ENCODE data around the gene KCNB1.

KCNB1 gene

GRCh38 chr20:49477200-49477599 lies 5.3 kb downstream of the KCNB1 start:
- H3K27ac Mint-ChIP-seq (ENCODE audit: low read depth): no peak overlapping the region
- ATAC-seq (replicated peaks; ENCODE audit: extremely low read depth, poor library complexity, severe bottlenecking) (no peak), DNase-seq (ENCODE audit: low spot score in 2 of 2) (no peak)
- H3K27me3 Mint-ChIP-seq: peaks cover 65% of the 10 kb centered on the region
- no peaks in the 10 kb centered on the region for H3K4me1 Mint-ChIP-seq
- H3K4me3 Mint-ChIP-seq: no peak overlapping the region
- no peaks in the 10 kb centered on the region for H3K36me3 Mint-ChIP-seq (ENCODE audit: insufficient read depth)
- H3K9me3 Mint-ChIP-seq: no peaks in the 10 kb centered on the region

DNA sequence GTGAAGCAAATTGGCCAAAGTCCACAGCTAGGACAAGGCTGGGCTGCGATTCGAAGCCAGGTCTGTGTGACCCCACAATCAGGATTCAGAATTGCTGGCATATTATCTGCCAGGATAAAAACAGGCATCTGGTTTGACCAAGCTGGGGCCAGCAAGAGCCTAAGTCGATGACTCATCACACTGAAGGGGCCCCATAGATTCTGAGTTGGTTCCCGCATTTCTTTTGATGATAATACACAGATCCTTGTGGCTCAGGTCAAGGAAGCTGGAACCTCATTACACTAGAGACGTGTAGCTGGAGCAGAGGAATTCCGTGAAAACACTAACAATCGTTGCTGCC lies 6.5 kb downstream of the KCNB1 start:
- no peaks in the 10 kb centered on the region for H3K4me1 Mint-ChIP-seq
- H3K27ac Mint-ChIP-seq (ENCODE audit: low read depth): no peak overlapping the region
- peaks cover 62% of the 10 kb centered on the region for H3K27me3 Mint-ChIP-seq
- ATAC-seq (replicated peaks; ENCODE audit: extremely low read depth, poor library complexity, severe bottlenecking) (no peak), DNase-seq (ENCODE audit: low spot score in 2 of 2) (no peak)
- H3K36me3 Mint-ChIP-seq (ENCODE audit: insufficient read depth): no peaks in the 10 kb centered on the region
- no peaks in the 10 kb centered on the region for H3K9me3 Mint-ChIP-seq
- no peak overlapping the region for H3K4me3 Mint-ChIP-seq

DNA sequence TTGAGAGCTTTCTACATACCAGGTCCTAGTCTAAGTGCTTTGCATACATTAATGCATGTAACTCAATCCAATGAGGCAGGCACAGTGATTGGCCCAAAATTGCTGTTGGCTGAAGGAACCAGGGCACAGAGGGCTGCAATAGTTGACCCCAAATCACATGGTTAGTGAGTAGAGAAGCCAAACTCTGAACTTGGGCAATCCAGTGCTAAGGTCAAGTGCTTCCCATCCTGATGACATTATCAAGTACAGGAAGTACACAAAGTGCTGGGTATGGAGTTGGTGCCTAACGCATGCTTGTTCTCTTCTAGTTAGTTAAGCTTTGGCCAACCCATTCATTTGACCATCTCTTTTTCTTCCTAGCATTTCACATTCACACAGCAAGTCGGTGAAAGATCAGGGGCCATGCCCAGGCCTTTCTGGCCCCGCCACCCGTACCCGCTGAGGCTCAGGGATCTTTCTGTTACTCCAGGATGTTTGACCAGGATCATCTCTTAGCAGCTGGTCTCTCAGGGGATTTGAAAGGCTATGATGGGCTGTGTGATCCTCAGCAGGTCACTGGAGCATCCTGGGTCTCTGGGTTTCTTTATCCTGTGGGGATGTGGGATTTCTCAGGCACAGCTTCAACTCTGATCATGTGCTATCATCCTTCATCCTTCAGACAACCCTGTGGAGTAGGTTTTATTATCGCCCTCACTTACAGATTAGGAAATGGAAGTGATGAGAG lies 7.0 kb downstream of the KCNB1 start:
- Mint-ChIP-seq H3K27me3 (peaks cover 62% of the 10 kb centered on the region), H3K9me3 (no peaks in the 10 kb centered on the region), H3K27ac (ENCODE audit: low read depth) (no peak overlapping the region), H3K4me3 (no peak overlapping the region), H3K36me3 (ENCODE audit: insufficient read depth) (no peaks in the 10 kb centered on the region), H3K4me1 (no peaks in the 10 kb centered on the region)
- DNase-seq (ENCODE audit: low spot score in 2 of 2) (no peak), ATAC-seq (replicated peaks; ENCODE audit: extremely low read depth, poor library complexity, severe bottlenecking) (no peak)

- DNase-seq (ENCODE audit: low spot score in 2 of 2) (no peak), ATAC-seq (replicated peaks; ENCODE audit: extremely low read depth, poor library complexity, severe bottlenecking) (no peak)
- Mint-ChIP-seq H3K9me3 (no peaks in the 10 kb centered on the region), H3K4me1 (peaks cover 7% of the 10 kb centered on the region), H3K27me3 (peaks cover 77% of the 10 kb centered on the region), H3K27ac (ENCODE audit: low read depth) (no peak overlapping the region), H3K36me3 (ENCODE audit: insufficient read depth) (no peaks in the 10 kb centered on the region), H3K4me3 (no peak overlapping the region)
Observed at GRCh38 chr20:49471397-49471796, 11.1 kb downstream of the KCNB1 start.

- ATAC-seq (replicated peaks; ENCODE audit: extremely low read depth, poor library complexity, severe bottlenecking): no peak
- H3K9me3 Mint-ChIP-seq: no peaks in the 10 kb centered on the region
- DNase-seq (ENCODE audit: low spot score in 2 of 2): no peak
- no peak overlapping the region for H3K27ac Mint-ChIP-seq (ENCODE audit: low read depth)
- H3K4me1 Mint-ChIP-seq: peaks cover 7% of the 10 kb centered on the region
- no peaks in the 10 kb centered on the region for H3K36me3 Mint-ChIP-seq (ENCODE audit: insufficient read depth)
- H3K27me3 Mint-ChIP-seq: peaks cover 75% of the 10 kb centered on the region
- no peak overlapping the region for H3K4me3 Mint-ChIP-seq
Observed at GRCh38 chr20:49470922-49471321, 11.5 kb downstream of the KCNB1 start.

DNA sequence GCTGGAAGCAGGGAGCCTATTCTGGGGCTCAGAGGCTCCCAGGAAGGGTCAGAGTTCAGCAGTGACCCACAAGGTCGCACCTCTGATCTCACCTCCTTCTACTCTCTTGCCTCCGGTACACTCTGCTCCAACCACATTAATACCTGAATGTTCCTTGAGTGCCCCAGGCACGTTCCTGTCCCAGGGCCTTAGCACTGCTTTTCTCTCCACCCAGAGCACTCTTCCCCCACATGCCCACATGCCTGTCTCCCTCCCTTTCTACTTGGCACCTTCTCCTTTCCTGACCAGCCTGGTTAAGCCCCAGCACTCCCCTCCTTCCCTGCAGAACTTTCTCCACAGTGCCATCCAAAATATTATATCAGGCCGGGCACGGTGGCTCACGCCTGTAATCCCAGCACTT lies 13.4 kb downstream of the KCNB1 start:
- no peak overlapping the region for H3K4me3 Mint-ChIP-seq
- no peaks in the 10 kb centered on the region for H3K9me3 Mint-ChIP-seq
- no peak for DNase-seq (ENCODE audit: low spot score in 2 of 2)
- H3K4me1 Mint-ChIP-seq: peaks cover 7% of the 10 kb centered on the region
- no peaks in the 10 kb centered on the region for H3K36me3 Mint-ChIP-seq (ENCODE audit: insufficient read depth)
- no peak overlapping the region for H3K27ac Mint-ChIP-seq (ENCODE audit: low read depth)
- no peak for ATAC-seq (replicated peaks; ENCODE audit: extremely low read depth, poor library complexity, severe bottlenecking)
- H3K27me3 Mint-ChIP-seq: peaks cover 57% of the 10 kb centered on the region

DNA sequence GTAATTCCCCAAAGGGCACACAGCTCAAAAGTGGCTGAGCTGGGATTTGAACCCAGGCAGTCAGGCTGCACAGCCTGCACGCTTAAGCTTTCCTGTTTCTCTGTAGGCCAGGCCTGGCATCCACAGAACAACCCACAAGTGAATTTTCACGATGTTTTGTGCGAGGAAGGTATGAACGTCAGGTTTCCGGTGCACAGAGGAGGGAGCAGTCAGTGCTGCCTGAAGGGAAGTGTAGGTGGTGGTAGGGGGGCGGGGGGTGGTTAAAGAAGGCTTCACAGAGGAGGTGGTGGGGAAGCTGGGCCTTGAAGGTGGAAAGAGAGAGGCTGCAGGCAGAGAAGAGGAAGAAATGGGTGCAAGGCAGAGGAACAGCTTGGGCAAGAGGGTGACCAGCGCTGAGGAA lies 14.1 kb downstream of the KCNB1 start:
- Mint-ChIP-seq H3K4me3 (no peak overlapping the region), H3K36me3 (ENCODE audit: insufficient read depth) (no peaks in the 10 kb centered on the region), H3K4me1 (peaks cover 7% of the 10 kb centered on the region), H3K27me3 (peaks cover 54% of the 10 kb centered on the region), H3K9me3 (no peaks in the 10 kb centered on the region), H3K27ac (ENCODE audit: low read depth) (no peak overlapping the region)
- DNase-seq (ENCODE audit: low spot score in 2 of 2) (no peak), ATAC-seq (replicated peaks; ENCODE audit: extremely low read depth, poor library complexity, severe bottlenecking) (no peak)

GRCh38 chr20:49466114-49466912 lies 16.2 kb downstream of the KCNB1 start:
- peaks cover 7% of the 10 kb centered on the region for H3K4me1 Mint-ChIP-seq
- peaks cover 67% of the 10 kb centered on the region for H3K27me3 Mint-ChIP-seq
- no peaks in the 10 kb centered on the region for H3K36me3 Mint-ChIP-seq (ENCODE audit: insufficient read depth)
- no peaks in the 10 kb centered on the region for H3K9me3 Mint-ChIP-seq
- H3K27ac Mint-ChIP-seq (ENCODE audit: low read depth): no peak overlapping the region
- ATAC-seq (replicated peaks; ENCODE audit: extremely low read depth, poor library complexity, severe bottlenecking): no peak
- no peak for DNase-seq (ENCODE audit: low spot score in 2 of 2)
- no peak overlapping the region for H3K4me3 Mint-ChIP-seq

- Mint-ChIP-seq H3K4me3 (no peak overlapping the region), H3K27me3 (peaks cover 67% of the 10 kb centered on the region), H3K4me1 (peaks cover 7% of the 10 kb centered on the region), H3K36me3 (ENCODE audit: insufficient read depth) (no peaks in the 10 kb centered on the region), H3K9me3 (no peaks in the 10 kb centered on the region), H3K27ac (ENCODE audit: low read depth) (no peak overlapping the region)
- no peak for DNase-seq (ENCODE audit: low spot score in 2 of 2)
- ATAC-seq (replicated peaks; ENCODE audit: extremely low read depth, poor library complexity, severe bottlenecking): no peak
Observed at GRCh38 chr20:49464556-49464955, 17.9 kb downstream of the KCNB1 start.

DNA sequence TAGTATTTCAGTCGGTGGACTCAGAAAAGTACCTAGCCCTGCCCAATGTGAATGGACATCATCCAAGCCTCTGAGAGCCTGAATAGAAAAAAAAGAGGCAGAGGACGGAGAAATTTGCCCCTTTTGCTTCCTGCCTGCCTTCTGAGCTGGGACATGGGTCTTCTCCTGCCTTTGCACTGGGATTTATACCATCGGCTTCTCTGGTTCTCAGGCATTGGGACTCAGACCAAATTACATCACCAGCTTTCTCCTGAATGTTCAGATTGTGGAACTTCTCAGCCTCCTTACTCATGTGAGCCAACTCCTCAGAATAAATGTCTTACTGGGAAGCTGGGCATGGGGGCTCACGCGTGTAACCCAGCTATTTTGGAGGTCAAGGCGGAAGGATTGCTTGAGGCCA lies 19.8 kb downstream of the KCNB1 start:
- Mint-ChIP-seq H3K27me3 (peaks cover 67% of the 10 kb centered on the region), H3K9me3 (no peaks in the 10 kb centered on the region), H3K27ac (ENCODE audit: low read depth) (no peak overlapping the region), H3K4me3 (no peak overlapping the region), H3K36me3 (ENCODE audit: insufficient read depth) (no peaks in the 10 kb centered on the region), H3K4me1 (peaks cover 7% of the 10 kb centered on the region)
- no peak for DNase-seq (ENCODE audit: low spot score in 2 of 2)
- ATAC-seq (replicated peaks; ENCODE audit: extremely low read depth, poor library complexity, severe bottlenecking): no peak

DNA sequence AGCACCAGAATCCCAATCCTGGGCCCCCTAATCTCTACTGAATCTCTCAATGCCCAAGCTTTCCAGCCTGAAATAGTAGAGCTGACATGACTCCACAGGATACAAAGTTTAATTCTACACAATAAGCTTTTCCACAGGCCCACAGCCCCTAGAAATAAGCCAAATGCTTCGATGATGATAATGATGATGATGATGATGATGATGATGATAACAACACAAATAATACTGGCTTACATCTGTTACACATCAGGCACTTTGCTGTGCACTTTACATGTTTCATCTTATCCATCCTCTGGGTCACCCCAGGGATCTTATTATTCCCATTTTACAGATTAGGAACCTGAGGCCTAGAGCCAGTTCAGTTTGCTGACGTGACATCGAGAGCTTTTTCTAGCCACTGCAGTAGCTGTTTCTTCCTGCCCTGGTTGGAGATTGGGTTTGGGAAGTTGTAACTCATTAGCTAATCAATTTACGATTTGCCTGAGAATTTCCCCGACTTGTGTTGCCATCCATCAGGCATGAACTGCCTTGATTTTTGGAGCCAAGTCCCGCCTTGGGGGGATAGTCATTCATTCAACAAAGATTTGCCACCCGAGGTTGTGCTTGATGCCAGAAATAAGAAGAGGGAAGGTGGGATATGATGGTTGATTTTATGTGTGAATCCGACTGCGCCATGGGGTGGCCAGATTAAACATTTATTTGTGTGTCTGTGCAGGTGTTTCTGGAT lies 20.4 kb downstream of the KCNB1 start:
- Mint-ChIP-seq H3K27me3 (peaks cover 64% of the 10 kb centered on the region), H3K9me3 (no peaks in the 10 kb centered on the region), H3K27ac (ENCODE audit: low read depth) (no peak overlapping the region), H3K4me1 (peaks cover under 1% of the 10 kb centered on the region), H3K36me3 (ENCODE audit: insufficient read depth) (no peaks in the 10 kb centered on the region), H3K4me3 (no peak overlapping the region)
- DNase-seq (ENCODE audit: low spot score in 2 of 2) (no peak), ATAC-seq (replicated peaks; ENCODE audit: extremely low read depth, poor library complexity, severe bottlenecking) (no peak)

DNA sequence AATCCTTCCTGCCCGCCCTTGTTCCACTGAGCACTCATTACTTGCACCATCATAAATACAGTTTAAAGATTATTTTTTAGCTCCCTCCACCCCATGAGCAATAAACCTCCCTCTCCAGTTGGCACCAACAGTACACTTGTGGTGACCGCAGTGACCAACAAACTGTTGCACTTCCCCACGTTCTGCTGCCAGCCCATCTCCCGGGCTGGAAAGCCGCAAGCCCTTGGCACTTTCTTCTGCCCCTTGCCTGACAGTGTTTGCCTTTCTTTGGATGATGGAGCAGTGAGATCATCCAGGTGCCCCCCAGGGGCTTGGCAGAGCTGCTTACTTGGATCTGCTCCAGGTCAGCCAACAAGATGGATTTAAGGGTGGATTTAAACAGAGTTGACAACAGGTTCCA lies 21.6 kb downstream of the KCNB1 start:
- H3K4me1 Mint-ChIP-seq: no peaks in the 10 kb centered on the region
- H3K36me3 Mint-ChIP-seq (ENCODE audit: insufficient read depth): no peaks in the 10 kb centered on the region
- H3K27ac Mint-ChIP-seq (ENCODE audit: low read depth): no peak overlapping the region
- ATAC-seq (replicated peaks; ENCODE audit: extremely low read depth, poor library complexity, severe bottlenecking) (no peak), DNase-seq (ENCODE audit: low spot score in 2 of 2) (no peak)
- H3K9me3 Mint-ChIP-seq: no peaks in the 10 kb centered on the region
- H3K27me3 Mint-ChIP-seq: peaks cover 66% of the 10 kb centered on the region
- H3K4me3 Mint-ChIP-seq: no peak overlapping the region

GRCh38 chr20:49460131-49460530 lies 22.3 kb downstream of the KCNB1 start:
- H3K27ac Mint-ChIP-seq (ENCODE audit: low read depth): no peak overlapping the region
- H3K27me3 Mint-ChIP-seq: peaks cover 74% of the 10 kb centered on the region
- no peak for DNase-seq (ENCODE audit: low spot score in 2 of 2)
- H3K9me3 Mint-ChIP-seq: no peaks in the 10 kb centered on the region
- H3K4me1 Mint-ChIP-seq: no peaks in the 10 kb centered on the region
- no peak for ATAC-seq (replicated peaks; ENCODE audit: extremely low read depth, poor library complexity, severe bottlenecking)
- H3K36me3 Mint-ChIP-seq (ENCODE audit: insufficient read depth): no peaks in the 10 kb centered on the region
- H3K4me3 Mint-ChIP-seq: no peak overlapping the region
